Tibial nerve (tissue), 4 donors: ENCODE results near the gene AOPEP. TPM values are rescaled to one million over a fixed set of nuclear protein-coding genes. Genes with fewer than 3 reads are reported as not detected.
"Not testable (repeated sequence)": the region's sequence is repeated elsewhere in the genome, so short reads cannot be mapped to it uniquely, and the experiment has no call there.

Experiments
- DNase-seq, 2 donors: peaks; one replicate each; pipeline ENCODE4 v3.0.0-alpha.2; 2019; ENCODE audit warnings: low spot score in 2 of 2
- H3K27ac ChIP-seq, 4 donors: fragments of 200-600 bp; sonication (generic) in 3 of 4; one replicate each; pipeline ENCODE4 v1.5.1; 2017 to 2019; ENCODE audit warnings: mild to moderate bottlenecking in 1 of 4
- H3K27me3 ChIP-seq, 2 donors: fragments of 200-600 bp; sonication (generic) in 1 of 2; one replicate each; pipeline versions ENCODE4 v1.5.1 to v1.6.0; 2017 to 2019
- H3K36me3 ChIP-seq, 3 donors: fragments of 200-600 bp; sonication (generic); one replicate each; pipeline ENCODE4 v1.5.1; 2018 to 2019
- H3K4me1 ChIP-seq, 4 donors: fragments of 200-600 bp; sonication (generic) in 3 of 4; one replicate each; pipeline ENCODE4 v1.5.1; 2017 to 2019
- H3K4me3 ChIP-seq, 4 donors: fragments of 200-600 bp; sonication (generic) in 3 of 4; one replicate each; pipeline ENCODE4 v1.5.1; 2017 to 2019; ENCODE audit warnings: mild to moderate bottlenecking in 1 of 4, moderate library complexity in 1 of 4
- H3K9me3 ChIP-seq, 4 donors: fragments of 200-600 bp; sonication (generic) in 3 of 4; one replicate each; pipeline ENCODE4 v1.5.1; 2017 to 2019
- EP300 ChIP-seq, 2 donors: sonication (generic); formaldehyde crosslinking; IDR thresholded peaks; one replicate each; pipeline ENCODE4 v1.6.1; 2017; ENCODE audit warnings: antibody characterized with exemption in 2 of 2, mild to moderate bottlenecking in 1 of 2
- POLR2A ChIP-seq, 2 donors: fragments of 450-650 bp; IDR thresholded peaks; one replicate each; pipeline ENCODE4 v1.6.1; 2017; ENCODE audit warnings: antibody characterized with exemption in 2 of 2, mild to moderate bottlenecking in 2 of 2, moderate library complexity in 2 of 2
- WGBS, 2 donors: methylation state at CpG; one replicate each; pipeline ENCODE4 v1.1.5; 2018; 5-methylcytosine and 5-hydroxymethylcytosine counted together
- total RNA-seq, 4 donors: library from RNA; depleted of rRNA; stranded (reverse); fragments of >200 nt; gene quantifications; one replicate each; pipeline ENCODE4 v1.1.0, GENCODE V29; 2016
- TF ChIP-seq, protein P1 (sequence below), 5 experiments: fragments of 200-600 bp in 3 of 5; fragments of 450-650 bp in 2 of 5; sonication (generic) in 3 of 5; IDR thresholded peaks; one replicate each; pipeline ENCODE4 v1.5.1; 2016 to 2019; ENCODE audit warnings: antibody characterized with exemption in 5 of 5, mild to moderate bottlenecking in 3 of 5, moderate library complexity in 2 of 5

Gene AOPEP
- total RNA-seq, 4 donors from 2014 or later: 236 to 323 (median 265) TPM

DNA sequence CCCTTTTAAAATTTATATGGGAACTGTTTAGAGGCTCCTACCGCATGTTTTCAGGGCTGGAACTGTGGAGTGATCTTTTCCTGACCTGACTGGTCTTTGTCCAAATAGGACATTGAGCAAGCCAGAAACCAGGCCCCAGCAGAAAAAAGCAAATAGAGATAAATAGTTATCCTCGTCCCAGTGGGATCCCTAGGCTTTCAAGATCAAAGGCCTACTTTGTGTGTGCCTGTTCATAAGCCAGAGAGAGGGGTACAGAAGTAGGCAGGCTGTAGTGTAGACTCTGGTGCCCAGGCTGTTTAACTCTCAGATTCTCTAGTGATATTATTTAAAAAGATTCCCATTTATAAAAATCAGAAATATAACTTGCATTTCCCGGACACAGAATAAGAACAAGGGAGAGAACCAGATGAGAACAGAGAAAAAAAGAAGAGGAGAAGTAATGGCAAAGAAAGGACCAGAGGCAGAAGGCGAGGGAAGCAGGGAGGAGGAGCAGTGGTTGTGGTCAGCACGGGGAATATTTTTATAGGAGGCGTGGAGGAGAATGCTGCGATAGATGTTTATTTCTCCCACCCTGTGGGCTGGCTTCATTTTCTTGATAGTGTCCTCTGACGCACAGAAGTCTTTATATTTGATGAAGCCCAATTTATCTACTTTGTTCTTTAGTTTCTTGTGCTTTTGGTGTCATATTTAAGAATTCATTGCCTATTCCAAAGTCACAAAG is 101.2 kb downstream of the AOPEP start:
- no peaks in the 10 kb centered on the region for H3K27me3 ChIP-seq
- no peaks in the 10 kb centered on the region for H3K36me3 ChIP-seq
- DNase-seq: peak in 1 of 2 donors; percentile 61
- H3K9me3 ChIP-seq: peaks cover 0 to 4% (median 0%) of the 10 kb centered on the region in 4 donors
- H3K4me3 ChIP-seq: no peak overlapping the region
- no peak for TF ChIP-seq POLR2A (IDR thresholded peaks at IDR 0.05)
- TF ChIP-seq, protein P1, sequence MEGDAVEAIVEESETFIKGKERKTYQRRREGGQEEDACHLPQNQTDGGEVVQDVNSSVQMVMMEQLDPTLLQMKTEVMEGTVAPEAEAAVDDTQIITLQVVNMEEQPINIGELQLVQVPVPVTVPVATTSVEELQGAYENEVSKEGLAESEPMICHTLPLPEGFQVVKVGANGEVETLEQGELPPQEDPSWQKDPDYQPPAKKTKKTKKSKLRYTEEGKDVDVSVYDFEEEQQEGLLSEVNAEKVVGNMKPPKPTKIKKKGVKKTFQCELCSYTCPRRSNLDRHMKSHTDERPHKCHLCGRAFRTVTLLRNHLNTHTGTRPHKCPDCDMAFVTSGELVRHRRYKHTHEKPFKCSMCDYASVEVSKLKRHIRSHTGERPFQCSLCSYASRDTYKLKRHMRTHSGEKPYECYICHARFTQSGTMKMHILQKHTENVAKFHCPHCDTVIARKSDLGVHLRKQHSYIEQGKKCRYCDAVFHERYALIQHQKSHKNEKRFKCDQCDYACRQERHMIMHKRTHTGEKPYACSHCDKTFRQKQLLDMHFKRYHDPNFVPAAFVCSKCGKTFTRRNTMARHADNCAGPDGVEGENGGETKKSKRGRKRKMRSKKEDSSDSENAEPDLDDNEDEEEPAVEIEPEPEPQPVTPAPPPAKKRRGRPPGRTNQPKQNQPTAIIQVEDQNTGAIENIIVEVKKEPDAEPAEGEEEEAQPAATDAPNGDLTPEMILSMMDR (IDR thresholded peaks at IDR 0.05): no peak
- TF ChIP-seq EP300 (IDR thresholded peaks at IDR 0.05): peak in 1 of 2 donors; percentile 64
- peak overlapping the region; percentile 50 to 83 (median 60) for H3K27ac ChIP-seq
- H3K4me1 ChIP-seq: peaks cover 0 to 73% (median 22%) of the 10 kb centered on the region in 4 donors
- 42 to 48% methylated on average over 8 of the region's 8 CpGs for WGBS, 2 donors

DNA sequence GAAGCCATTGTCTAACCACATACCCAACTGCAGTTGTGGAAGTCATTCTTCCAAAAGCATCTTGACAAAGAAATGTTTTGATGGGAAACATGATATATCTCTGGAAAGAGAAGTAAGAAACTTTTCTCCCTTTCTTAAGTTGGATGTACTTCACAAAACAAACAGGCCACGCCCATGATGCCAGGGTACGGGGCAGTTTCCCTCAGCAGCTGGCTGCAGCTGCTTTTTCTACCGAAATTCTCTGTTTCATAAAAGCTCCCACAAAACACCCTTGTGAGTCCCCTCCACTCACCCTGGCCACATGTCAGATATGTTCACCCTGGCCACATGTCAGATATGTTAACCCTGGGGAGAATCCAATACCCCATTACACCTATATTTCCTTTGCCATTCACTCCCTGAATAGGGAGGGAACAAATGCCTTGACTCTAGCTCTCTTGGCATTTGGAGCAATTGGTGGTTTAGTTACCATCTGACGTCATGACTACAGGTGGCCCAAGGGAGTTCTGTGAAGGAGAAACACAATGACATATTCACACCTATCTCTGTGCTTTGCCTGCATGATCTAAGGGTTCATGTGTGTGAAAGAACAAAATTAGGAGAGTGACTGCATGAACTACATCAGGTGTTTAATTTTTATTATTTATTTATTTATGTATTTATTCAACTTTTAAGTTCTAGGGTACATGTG is 103.0 kb downstream of the AOPEP start:
- peaks cover 0 to 4% (median 0%) of the 10 kb centered on the region in 4 donors for H3K9me3 ChIP-seq
- DNase-seq: no peak
- 64 to 79% methylated on average over 4 of the region's 4 CpGs for WGBS, 2 donors
- peaks cover 0 to 58% (median 22%) of the 10 kb centered on the region in 4 donors for H3K4me1 ChIP-seq
- no peak overlapping the region for H3K4me3 ChIP-seq
- H3K36me3 ChIP-seq: no peaks in the 10 kb centered on the region
- no peak for TF ChIP-seq EP300 (IDR thresholded peaks at IDR 0.05)
- TF ChIP-seq, protein P1 (IDR thresholded peaks at IDR 0.05): no peak
- TF ChIP-seq POLR2A (IDR thresholded peaks at IDR 0.05): no peak
- H3K27me3 ChIP-seq: no peaks in the 10 kb centered on the region
- H3K27ac ChIP-seq: peak overlapping the region in 2 of 4 donors; percentile 71 to 83

DNA sequence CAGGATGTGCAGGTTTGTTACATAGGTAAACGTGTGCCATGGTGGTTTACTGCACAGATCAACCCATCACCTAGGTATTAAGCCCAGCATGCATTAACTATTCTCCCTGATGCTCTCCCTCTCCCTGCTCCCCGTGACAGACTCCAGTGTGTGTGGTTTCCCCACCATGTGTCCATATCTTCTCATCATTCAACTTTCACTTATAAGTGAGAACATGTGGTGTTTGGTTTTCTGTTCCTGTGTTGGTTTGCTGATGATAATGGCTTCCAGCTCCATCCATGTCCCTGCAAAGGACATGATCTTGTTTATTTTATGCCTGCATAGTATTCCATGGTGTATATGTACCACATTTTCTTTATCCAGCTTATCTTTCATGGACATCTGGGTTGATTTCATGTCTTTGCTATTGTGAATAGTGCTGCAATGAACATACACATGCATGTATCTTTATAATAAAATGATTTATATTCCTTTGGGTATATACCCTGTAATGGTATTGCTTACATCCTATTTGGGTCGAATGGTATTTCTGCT is 103.6 kb downstream of the AOPEP start:
- DNase-seq, H3K4me3 ChIP-seq, H3K36me3 ChIP-seq, H3K27me3 ChIP-seq, H3K9me3 ChIP-seq: not testable (repeated sequence)
- peaks cover 0 to 53% (median 20%) of the 10 kb centered on the region in 4 donors for H3K4me1 ChIP-seq
- peak overlapping the region in 1 of 4 donors; percentile 83 for H3K27ac ChIP-seq
- WGBS, 2 donors: 63 to 64% methylated on average over 3 of the region's 3 CpGs

DNA sequence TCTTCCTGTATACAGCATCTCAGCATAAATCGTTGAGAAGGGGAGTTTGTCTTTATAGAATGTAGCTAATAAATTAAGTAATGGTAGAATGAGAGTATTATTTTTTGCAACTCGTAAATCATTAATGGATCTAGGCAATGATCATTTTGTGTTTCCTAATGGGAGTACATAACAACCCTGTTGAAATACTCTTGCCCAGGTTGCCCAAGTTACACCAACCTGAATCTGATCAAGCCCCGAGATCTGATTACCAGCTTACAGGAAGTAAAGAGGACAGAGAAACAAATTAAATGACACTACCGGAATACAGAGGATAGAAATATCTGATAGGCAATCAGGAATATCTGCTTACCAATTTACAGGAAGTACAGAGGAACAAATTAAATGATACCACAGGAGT is 107.3 kb downstream of the AOPEP start:
- 94% methylated on average over 4 of the region's 4 CpGs for WGBS, 2 donors
- H3K27ac ChIP-seq: no peak overlapping the region
- TF ChIP-seq, protein P1 (IDR thresholded peaks at IDR 0.05): no peak
- TF ChIP-seq POLR2A (IDR thresholded peaks at IDR 0.05) (no peak), EP300 (IDR thresholded peaks at IDR 0.05) (no peak)
- H3K4me3 ChIP-seq: no peak overlapping the region
- peaks cover 0 to 12% (median 2%) of the 10 kb centered on the region in 4 donors for H3K9me3 ChIP-seq
- H3K36me3 ChIP-seq: no peaks in the 10 kb centered on the region
- DNase-seq: no peak
- H3K4me1 ChIP-seq: peaks cover 0 to 16% (median 0%) of the 10 kb centered on the region in 4 donors
- H3K27me3 ChIP-seq: no peaks in the 10 kb centered on the region

DNA sequence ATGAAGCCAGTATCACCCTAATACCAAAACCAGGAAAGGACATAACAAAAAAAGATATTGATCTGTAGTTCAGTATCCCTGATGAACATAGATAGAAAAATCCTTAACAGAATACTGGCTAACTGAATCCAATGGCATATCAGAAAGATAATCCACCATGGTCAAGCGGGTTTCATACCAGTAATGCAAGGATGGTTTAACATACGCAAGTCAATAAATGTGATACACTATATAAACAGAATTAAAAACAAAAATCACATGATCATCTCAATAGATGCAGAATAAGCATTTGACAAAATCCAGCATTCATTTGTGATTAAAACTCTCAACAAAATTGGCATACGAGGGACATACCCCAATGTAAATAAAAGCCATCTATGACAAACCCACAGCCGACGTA is 110.9 kb downstream of the AOPEP start:
- H3K27me3 ChIP-seq: no peaks in the 10 kb centered on the region
- no peak for DNase-seq
- peaks cover 0 to 14% (median 0%) of the 10 kb centered on the region in 3 donors for H3K36me3 ChIP-seq
- peaks cover 0 to 26% (median 4%) of the 10 kb centered on the region in 4 donors for H3K9me3 ChIP-seq
- WGBS, 2 donors: 77 to 79% methylated on average over 5 of the region's 5 CpGs
- no peak overlapping the region for H3K27ac ChIP-seq
- no peaks in the 10 kb centered on the region for H3K4me1 ChIP-seq
- TF ChIP-seq, protein P1 (IDR thresholded peaks at IDR 0.05): no peak
- TF ChIP-seq EP300 (IDR thresholded peaks at IDR 0.05): no peak
- no peak for TF ChIP-seq POLR2A (IDR thresholded peaks at IDR 0.05)
- H3K4me3 ChIP-seq: no peak overlapping the region
